ENCODE measurements around the gene OXA1L.

DNA sequence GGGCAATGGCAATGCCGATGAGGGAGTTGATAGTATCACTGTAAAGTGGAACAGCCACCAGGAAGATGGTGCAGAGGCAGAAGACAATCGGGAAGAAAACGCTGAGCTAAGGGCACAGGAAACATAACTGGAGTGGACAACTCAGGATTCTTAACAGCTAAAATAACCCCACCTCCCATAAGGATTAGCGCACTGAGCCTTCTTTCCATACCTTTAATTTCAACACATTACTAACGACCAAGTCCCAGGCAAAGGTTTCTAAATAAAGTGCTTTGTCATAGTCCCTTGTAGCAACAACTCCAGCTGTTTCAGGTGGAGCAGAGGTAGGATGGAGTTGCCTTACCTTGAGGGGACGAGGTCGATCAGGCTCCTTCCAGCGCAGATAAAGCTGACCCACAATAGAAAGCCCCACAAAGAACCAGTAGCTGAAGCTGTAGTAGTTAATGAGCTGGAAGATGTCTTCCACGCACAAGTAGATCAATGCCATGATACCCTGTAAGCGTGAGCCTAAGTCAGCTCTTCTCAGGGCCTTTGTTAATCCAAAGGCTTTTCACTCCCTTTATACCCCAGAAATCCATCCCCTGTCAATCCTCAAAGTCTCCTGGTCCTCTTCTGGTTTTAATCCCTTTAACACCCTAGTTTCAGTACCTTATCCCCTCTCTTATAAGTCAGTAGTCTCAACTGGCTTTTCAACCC lies 7.7 kb downstream of the OXA1L start:
- TF ChIP-seq, protein P1, sequence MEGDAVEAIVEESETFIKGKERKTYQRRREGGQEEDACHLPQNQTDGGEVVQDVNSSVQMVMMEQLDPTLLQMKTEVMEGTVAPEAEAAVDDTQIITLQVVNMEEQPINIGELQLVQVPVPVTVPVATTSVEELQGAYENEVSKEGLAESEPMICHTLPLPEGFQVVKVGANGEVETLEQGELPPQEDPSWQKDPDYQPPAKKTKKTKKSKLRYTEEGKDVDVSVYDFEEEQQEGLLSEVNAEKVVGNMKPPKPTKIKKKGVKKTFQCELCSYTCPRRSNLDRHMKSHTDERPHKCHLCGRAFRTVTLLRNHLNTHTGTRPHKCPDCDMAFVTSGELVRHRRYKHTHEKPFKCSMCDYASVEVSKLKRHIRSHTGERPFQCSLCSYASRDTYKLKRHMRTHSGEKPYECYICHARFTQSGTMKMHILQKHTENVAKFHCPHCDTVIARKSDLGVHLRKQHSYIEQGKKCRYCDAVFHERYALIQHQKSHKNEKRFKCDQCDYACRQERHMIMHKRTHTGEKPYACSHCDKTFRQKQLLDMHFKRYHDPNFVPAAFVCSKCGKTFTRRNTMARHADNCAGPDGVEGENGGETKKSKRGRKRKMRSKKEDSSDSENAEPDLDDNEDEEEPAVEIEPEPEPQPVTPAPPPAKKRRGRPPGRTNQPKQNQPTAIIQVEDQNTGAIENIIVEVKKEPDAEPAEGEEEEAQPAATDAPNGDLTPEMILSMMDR (IDR thresholded peaks at IDR 0.05) = no peak
- no peak for TF ChIP-seq POLR2A (IDR thresholded peaks at IDR 0.05)
